SU-DHL-6 (cell line): ENCODE data around the gene MMP19.
"Not testable (repeated sequence)": the region's sequence is repeated elsewhere in the genome, so short reads cannot be mapped to it uniquely, and the experiment has no call there.

Experiments
- H2AFZ ChIP-seq: fragments of 200-600 bp; sonication (generic); 2 replicates; pipeline ENCODE4 v1.6.1; 2014; ENCODE audit warnings: low read depth, mild to moderate bottlenecking, moderate library complexity, mixed read lengths, antibody characterized with exemption, low read length; ENCODE audit not compliant: severe bottlenecking
- H3F3A ChIP-seq: fragments of 200-600 bp; shearing (Covaris generic); 2 replicates; pipeline ENCODE4 v1.6.0; 2016; ENCODE audit warnings: antibody characterized with exemption, mild to moderate bottlenecking; ENCODE audit not compliant: insufficient read depth
- H3K27ac ChIP-seq: fragments of 200-600 bp; sonication (generic); 2 replicates; pipeline ENCODE4 v1.5.1; 2016; ENCODE audit warnings: low read depth, mild to moderate bottlenecking, low read length, moderate library complexity, mixed read lengths
- H3K27me3 ChIP-seq: fragments of 200-600 bp; sonication (generic), shearing (Covaris generic); 2 replicates; pipeline ENCODE4 v1.6.0; 2014; ENCODE audit warnings: mild to moderate bottlenecking, low read length
- H3K36me3 ChIP-seq: fragments of 200-600 bp; sonication (generic); 2 replicates; pipeline ENCODE4 v1.6.1; 2014; ENCODE audit warnings: mild to moderate bottlenecking, low read length, mixed read lengths
- H3K4me2 ChIP-seq: fragments of 300-600, 200-600 bp; shearing (Covaris generic), sonication (generic); 2 replicates; pipeline ENCODE4 v1.6.0; 2014; ENCODE audit warnings: low read length, low read depth, mild to moderate bottlenecking; ENCODE audit not compliant: poor library complexity, severe bottlenecking
- H3K4me3 ChIP-seq: fragments of 200-600 bp; sonication (generic); 2 replicates; pipeline ENCODE4 v1.5.1; 2014; ENCODE audit warnings: antibody characterized with exemption, low read length, mild to moderate bottlenecking, mixed read lengths; ENCODE audit not compliant: insufficient read depth, poor library complexity, severe bottlenecking
- H3K79me2 ChIP-seq: fragments of 200-600 bp; sonication (generic); 2 replicates; pipeline ENCODE4 v1.6.1; 2014; ENCODE audit warnings: mild to moderate bottlenecking, low read length, moderate library complexity; ENCODE audit not compliant: insufficient read depth
- H3K9ac ChIP-seq: fragments of 200-600 bp; sonication (generic); 2 replicates; pipeline ENCODE4 v1.7.0; 2014; ENCODE audit warnings: mild to moderate bottlenecking, low read length
- H3K9me2 ChIP-seq: fragments of 200-600 bp; sonication (generic); replicated peaks from 2 replicates; pipeline ENCODE4 v1.6.1; 2014; ENCODE audit warnings: low read length; ENCODE audit not compliant: insufficient read depth
- H3K9me3 ChIP-seq: fragments of 200-600 bp; sonication (generic); 2 replicates; pipeline ENCODE4 v1.6.1; 2014; ENCODE audit warnings: low read length, mixed read lengths; ENCODE audit not compliant: insufficient read depth
- H4K20me1 ChIP-seq: fragments of 200-600 bp; sonication (generic); 2 replicates; pipeline ENCODE4 v1.6.1; 2014; ENCODE audit warnings: low read depth, mild to moderate bottlenecking, antibody characterized with exemption, low read length, moderate library complexity, mixed read lengths
- CTCF ChIP-seq: fragments of 200-600 bp; sonication (generic); IDR thresholded peaks from one replicate; pipeline ENCODE4 v1.5.1; 2017; ENCODE audit warnings: antibody characterized with exemption, mild to moderate bottlenecking, low read length, moderate library complexity; ENCODE audit not compliant: insufficient read depth, poor library complexity, severe bottlenecking
- EZH2phosphoT487 ChIP-seq: fragments of 200-600 bp; sonication (generic), shearing (Covaris generic); conservative IDR thresholded peaks from 2 replicates; pipeline ENCODE4 v1.6.1; 2018; ENCODE audit warnings: mild to moderate bottlenecking, antibody characterized with exemption, low read length, moderate library complexity, mixed read lengths

MMP19 gene

GRCh38 chr12:55839345-55840140, 3.2 kb downstream of the MMP19 start:
- Histone ChIP-seq H4K20me1 (no peaks in the 10 kb centered on the region), H2AFZ (no peak overlapping the region), H3K36me3 (no peaks in the 10 kb centered on the region)

GRCh38 chr12:55838361-55838760, 4.4 kb downstream of the MMP19 start:
- Histone ChIP-seq H3K9me2 (no peaks in the 10 kb centered on the region), H3K36me3 (no peaks in the 10 kb centered on the region), H3K9me3 (no peaks in the 10 kb centered on the region), H3K27ac (no peak overlapping the region), H3K79me2 (no peaks in the 10 kb centered on the region), H3K27me3 (no peaks in the 10 kb centered on the region), H2AFZ (no peak overlapping the region), H3K4me3 (no peak overlapping the region), H3K9ac (no peak overlapping the region), H4K20me1 (no peaks in the 10 kb centered on the region), H3K4me2 (no peak overlapping the region), H3F3A (no peaks in the 10 kb centered on the region)
- no peak for TF ChIP-seq EZH2phosphoT487
- no peak for TF ChIP-seq CTCF

More at GRCh38 chr12:55839345-55840140, 3.2 kb downstream of the MMP19 start:
- Histone ChIP-seq H3K79me2 (no peaks in the 10 kb centered on the region), H3K27me3 (no peaks in the 10 kb centered on the region), H3K9ac (no peak overlapping the region), H3K4me3 (no peak overlapping the region), H3K4me2 (no peak overlapping the region), H3K9me2 (no peaks in the 10 kb centered on the region), H3F3A (no peaks in the 10 kb centered on the region), H3K9me3 (no peaks in the 10 kb centered on the region), H3K27ac (no peak overlapping the region)
- TF ChIP-seq EZH2phosphoT487: no peak
- no peak for TF ChIP-seq CTCF

- H3K4me3 ChIP-seq, H3K27ac ChIP-seq: not testable (repeated sequence)
These were observed 8.3 kb downstream of the MMP19 start for GRCh38 chr12:55834400-55834799.

GRCh38 chr12:55833056-55833455, 9.7 kb downstream of the MMP19 start:
- H2AFZ ChIP-seq: no peak overlapping the region
- H3K9me3 ChIP-seq: no peaks in the 10 kb centered on the region
- H3K79me2 ChIP-seq: peaks cover 11% of the 10 kb centered on the region
- no peak overlapping the region for H3K4me2 ChIP-seq
- no peaks in the 10 kb centered on the region for H3K36me3 ChIP-seq
- H3K9me2 ChIP-seq: no peaks in the 10 kb centered on the region
- H4K20me1 ChIP-seq: no peaks in the 10 kb centered on the region
- no peak for TF ChIP-seq CTCF
- TF ChIP-seq EZH2phosphoT487: no peak
- H3K27ac ChIP-seq: no peak overlapping the region
- no peak overlapping the region for H3K9ac ChIP-seq
- H3K27me3 ChIP-seq: no peaks in the 10 kb centered on the region
- no peak overlapping the region for H3K4me3 ChIP-seq
- peaks cover 5% of the 10 kb centered on the region; the same call in 1 of the 2 replicates for H3F3A ChIP-seq

More at GRCh38 chr12:55834400-55834799, 8.3 kb downstream of the MMP19 start:
- not testable (repeated sequence) for H4K20me1 ChIP-seq, H3K9me3 ChIP-seq, H3K9ac ChIP-seq, H3K79me2 ChIP-seq, H3K36me3 ChIP-seq, H2AFZ ChIP-seq, H3F3A ChIP-seq, H3K9me2 ChIP-seq, H3K27me3 ChIP-seq, H3K4me2 ChIP-seq
